HG02852 (cell line): ENCODE data around the gene FOXP4.

Experiments used
- ATAC-seq: cut with Tn5 transposase; IDR thresholded peaks from one replicate; pipeline ENCODE4 v1.9.1; 2021; ENCODE audit warnings: mild to moderate bottlenecking, moderate library complexity; ENCODE audit not compliant: unreplicated experiment

FOXP4 gene

GRCh38 chr6:41641352-41641925, 95.3 kb downstream of the FOXP4 start:
- no peak for ATAC-seq

- no peak for ATAC-seq
Measured at GRCh38 chr6:41642090-41642959, 96.1 kb downstream of the FOXP4 start.

- no peak for ATAC-seq
Measured at GRCh38 chr6:41642960-41643898, 97.0 kb downstream of the FOXP4 start.

GRCh38 chr6:41643899-41644269, 97.7 kb downstream of the FOXP4 start:
- no peak for ATAC-seq

GRCh38 chr6:41644297-41644879, 98.2 kb downstream of the FOXP4 start:
- no peak for ATAC-seq

- no peak for ATAC-seq
Measured at GRCh38 chr6:41645007-41645618, 98.9 kb downstream of the FOXP4 start.

- ATAC-seq = no peak
Measured at GRCh38 chr6:41646026-41646795, 100.0 kb downstream of the FOXP4 start.

GRCh38 chr6:41647061-41647511, 100.9 kb downstream of the FOXP4 start:
- no peak for ATAC-seq

GRCh38 chr6:41648070-41648585, 101.9 kb downstream of the FOXP4 start:
- no peak for ATAC-seq

- no peak for ATAC-seq
Measured at GRCh38 chr6:41648921-41649320, 102.7 kb downstream of the FOXP4 start.

- ATAC-seq = no peak
Measured at GRCh38 chr6:41649596-41649995, 103.4 kb downstream of the FOXP4 start.

GRCh38 chr6:41650120-41650519, 103.9 kb downstream of the FOXP4 start:
- no peak for ATAC-seq

GRCh38 chr6:41651246-41651961, 105.2 kb downstream of the FOXP4 start:
- ATAC-seq = no peak
